GM12878 (cell line): ENCODE results near the gene CTDP1.

Experiments
- BMI1 ChIP-seq: fragments of 450-650 bp; IDR thresholded peaks from 2 replicates; pipeline ENCODE4 v1.6.1; 2016; ENCODE audit warnings: mild to moderate bottlenecking, moderate library complexity, borderline replicate concordance
- CHD2 ChIP-seq: IDR thresholded peaks from 2 replicates; pipeline ENCODE4 v1.6.1; 2011; ENCODE audit warnings: low read depth, low read length, improper control_type of control experiment, borderline replicate concordance
- EP300 ChIP-seq, 2 experiments: fragments of 150-350 bp in 1 of 2; IDR thresholded peaks; 2 replicates each; pipeline ENCODE4 v1.6.1; 2011 to 2012; ENCODE audit warnings: low read depth in 2 of 2, low read length in 2 of 2, borderline replicate concordance in 1 of 2, improper control_type of control experiment in 1 of 2, inconsistent platforms in 1 of 2; ENCODE audit not compliant: control insufficient read depth in 1 of 2
- HDAC2 ChIP-seq: fragments of 200-600 bp; sonication (generic); IDR thresholded peaks from 2 replicates; pipeline ENCODE4 v1.6.1; 2017
- POLR2A ChIP-seq: IDR thresholded peaks from 2 replicates; pipeline ENCODE4 v1.6.1; 2011; ENCODE audit warnings: low read depth, mild to moderate bottlenecking, low read length
- POLR2AphosphoS5 ChIP-seq: IDR thresholded peaks from 2 replicates; pipeline ENCODE4 v1.6.1; 2011; ENCODE audit warnings: mild to moderate bottlenecking, low read length, inconsistent platforms
- SP1 ChIP-seq: IDR thresholded peaks from one replicate; pipeline ENCODE4 v1.6.1; 2011; ENCODE audit warnings: low read depth, low read length
- SREBF2 ChIP-seq: IDR thresholded peaks from 2 replicates; pipeline ENCODE4 v1.6.1; 2012; ENCODE audit warnings: mild to moderate bottlenecking, low read length
- YY1 ChIP-seq: IDR thresholded peaks from 2 replicates; pipeline ENCODE4 v1.6.1; 2011; ENCODE audit warnings: low read depth, mild to moderate bottlenecking, low read length
- TF ChIP-seq, protein P1 (sequence below): IDR thresholded peaks from 2 replicates; pipeline ENCODE4 v1.6.1; 2012; ENCODE audit warnings: low read length, inconsistent platforms
- TF ChIP-seq, protein P2 (sequence below), 3 experiments: IDR thresholded peaks in 2 of 3; conservative IDR thresholded peaks in 1 of 3; 2 replicates each; pipeline ENCODE4 v1.5.1; 2011; ENCODE audit warnings: low read depth in 3 of 3, low read length in 3 of 3, mild to moderate bottlenecking in 3 of 3, control low read depth in 2 of 3, moderate library complexity in 2 of 3, inconsistent platforms in 1 of 3, mixed read lengths in 1 of 3; ENCODE audit not compliant: control insufficient read depth in 2 of 3, insufficient read depth in 1 of 3; ENCODE audit errors: extremely low read depth in 1 of 3
- TF ChIP-seq, protein P3 (sequence below): IDR thresholded peaks from 2 replicates; pipeline ENCODE4 v1.6.1; 2012; ENCODE audit warnings: low read depth, low read length, improper control_type of control experiment

DNA sequence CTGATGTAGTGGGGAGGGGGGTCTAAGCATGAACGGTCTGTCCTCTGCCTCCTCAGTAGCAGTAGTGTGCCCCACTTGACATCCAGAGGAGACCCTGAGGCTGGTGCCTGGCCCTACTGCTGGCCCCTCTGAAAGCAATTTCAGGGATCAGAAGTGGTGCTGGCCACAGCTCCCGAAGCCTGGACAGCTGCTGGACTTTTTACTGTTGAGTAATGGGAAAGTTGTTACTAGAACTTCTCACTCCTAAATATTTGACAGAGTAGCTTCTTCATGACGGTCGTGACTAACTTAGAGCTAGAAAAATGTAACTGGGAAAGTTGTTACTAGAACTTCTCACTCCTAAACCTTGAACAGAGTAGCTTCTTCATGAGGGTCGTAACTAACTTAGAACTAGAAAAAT lies 23.3 kb downstream of the CTDP1 start:
- TF ChIP-seq, protein P1, sequence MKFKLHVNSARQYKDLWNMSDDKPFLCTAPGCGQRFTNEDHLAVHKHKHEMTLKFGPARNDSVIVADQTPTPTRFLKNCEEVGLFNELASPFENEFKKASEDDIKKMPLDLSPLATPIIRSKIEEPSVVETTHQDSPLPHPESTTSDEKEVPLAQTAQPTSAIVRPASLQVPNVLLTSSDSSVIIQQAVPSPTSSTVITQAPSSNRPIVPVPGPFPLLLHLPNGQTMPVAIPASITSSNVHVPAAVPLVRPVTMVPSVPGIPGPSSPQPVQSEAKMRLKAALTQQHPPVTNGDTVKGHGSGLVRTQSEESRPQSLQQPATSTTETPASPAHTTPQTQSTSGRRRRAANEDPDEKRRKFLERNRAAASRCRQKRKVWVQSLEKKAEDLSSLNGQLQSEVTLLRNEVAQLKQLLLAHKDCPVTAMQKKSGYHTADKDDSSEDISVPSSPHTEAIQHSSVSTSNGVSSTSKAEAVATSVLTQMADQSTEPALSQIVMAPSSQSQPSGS = no peak
- no peak for TF ChIP-seq SP1
- no peak for TF ChIP-seq EP300 (IDR thresholded peaks at IDR 0.05; ENCODE audit: borderline replicate concordance in 1 of 2, control insufficient read depth in 1 of 2, low read depth in 2 of 2, low read length in 2 of 2)
- TF ChIP-seq CHD2 = no peak
- TF ChIP-seq, protein P2, sequence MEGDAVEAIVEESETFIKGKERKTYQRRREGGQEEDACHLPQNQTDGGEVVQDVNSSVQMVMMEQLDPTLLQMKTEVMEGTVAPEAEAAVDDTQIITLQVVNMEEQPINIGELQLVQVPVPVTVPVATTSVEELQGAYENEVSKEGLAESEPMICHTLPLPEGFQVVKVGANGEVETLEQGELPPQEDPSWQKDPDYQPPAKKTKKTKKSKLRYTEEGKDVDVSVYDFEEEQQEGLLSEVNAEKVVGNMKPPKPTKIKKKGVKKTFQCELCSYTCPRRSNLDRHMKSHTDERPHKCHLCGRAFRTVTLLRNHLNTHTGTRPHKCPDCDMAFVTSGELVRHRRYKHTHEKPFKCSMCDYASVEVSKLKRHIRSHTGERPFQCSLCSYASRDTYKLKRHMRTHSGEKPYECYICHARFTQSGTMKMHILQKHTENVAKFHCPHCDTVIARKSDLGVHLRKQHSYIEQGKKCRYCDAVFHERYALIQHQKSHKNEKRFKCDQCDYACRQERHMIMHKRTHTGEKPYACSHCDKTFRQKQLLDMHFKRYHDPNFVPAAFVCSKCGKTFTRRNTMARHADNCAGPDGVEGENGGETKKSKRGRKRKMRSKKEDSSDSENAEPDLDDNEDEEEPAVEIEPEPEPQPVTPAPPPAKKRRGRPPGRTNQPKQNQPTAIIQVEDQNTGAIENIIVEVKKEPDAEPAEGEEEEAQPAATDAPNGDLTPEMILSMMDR (IDR thresholded peaks at IDR 0.05 in 2 of 3, conservative IDR thresholded peaks at IDR 0.05 in 1 of 3; ENCODE audit: control insufficient read depth in 2 of 3, extremely low read depth in 1 of 3, insufficient read depth in 1 of 3, low read depth in 3 of 3, low read length in 3 of 3) = no peak
- no peak for TF ChIP-seq HDAC2
- TF ChIP-seq POLR2AphosphoS5 = no peak
- no peak for TF ChIP-seq YY1
- no peak for TF ChIP-seq POLR2A
- no peak for TF ChIP-seq BMI1
- TF ChIP-seq SREBF2 = no peak
- TF ChIP-seq, protein P3, sequence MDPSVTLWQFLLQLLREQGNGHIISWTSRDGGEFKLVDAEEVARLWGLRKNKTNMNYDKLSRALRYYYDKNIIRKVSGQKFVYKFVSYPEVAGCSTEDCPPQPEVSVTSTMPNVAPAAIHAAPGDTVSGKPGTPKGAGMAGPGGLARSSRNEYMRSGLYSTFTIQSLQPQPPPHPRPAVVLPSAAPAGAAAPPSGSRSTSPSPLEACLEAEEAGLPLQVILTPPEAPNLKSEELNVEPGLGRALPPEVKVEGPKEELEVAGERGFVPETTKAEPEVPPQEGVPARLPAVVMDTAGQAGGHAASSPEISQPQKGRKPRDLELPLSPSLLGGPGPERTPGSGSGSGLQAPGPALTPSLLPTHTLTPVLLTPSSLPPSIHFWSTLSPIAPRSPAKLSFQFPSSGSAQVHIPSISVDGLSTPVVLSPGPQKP = no peak
